H9 (cell line): ENCODE results near the gene KRTAP26-1. TPM values are rescaled to one million over a fixed set of nuclear protein-coding genes. Genes with fewer than 3 reads are reported as not detected.

Experiments
- DNase-seq: peaks from one replicate; pipeline ENCODE4 v3.0.0-alpha.2; 2017
- H2AFZ ChIP-seq: one replicate; pipeline ENCODE4 v1.6.1; 2013; ENCODE audit warnings: mild to moderate bottlenecking, low read length, control low read depth, moderate library complexity
- H2AK5ac ChIP-seq: 2 replicates; pipeline ENCODE4 v1.6.1; 2013; ENCODE audit warnings: low read length, control low read depth, mixed read lengths; ENCODE audit not compliant: insufficient read length
- H2BK120ac ChIP-seq: one replicate; pipeline ENCODE4 v1.6.1; 2013; ENCODE audit warnings: low read depth, mild to moderate bottlenecking, low read length, control low read depth, inconsistent platforms; ENCODE audit not compliant: poor library complexity, severe bottlenecking
- H2BK12ac ChIP-seq: 2 replicates; pipeline ENCODE4 v1.6.1; 2013; ENCODE audit warnings: low read length, control low read depth, mixed read lengths, low read depth; ENCODE audit not compliant: insufficient read length
- H2BK15ac ChIP-seq: 2 replicates; pipeline ENCODE4 v1.6.1; 2013; ENCODE audit warnings: low read depth, low read length, control low read depth
- H2BK20ac ChIP-seq: one replicate; pipeline ENCODE4 v1.6.1; 2013; ENCODE audit warnings: low read depth, mild to moderate bottlenecking, low read length, control low read depth, inconsistent platforms; ENCODE audit not compliant: poor library complexity, severe bottlenecking
- H2BK5ac ChIP-seq: 2 replicates; pipeline ENCODE4 v1.6.1; 2013; ENCODE audit warnings: low read length, control low read depth, mixed read lengths; ENCODE audit not compliant: insufficient read length
- H3K14ac ChIP-seq: 2 replicates; pipeline ENCODE4 v1.6.1; 2013; ENCODE audit warnings: low read length, control low read depth; ENCODE audit not compliant: insufficient read depth
- H3K18ac ChIP-seq: 2 replicates; pipeline ENCODE4 v1.6.1; 2013; ENCODE audit warnings: low read depth, mild to moderate bottlenecking, mixed read lengths, low read length, control low read depth; ENCODE audit not compliant: insufficient read length
- H3K23ac ChIP-seq: 2 replicates; pipeline ENCODE4 v1.6.1; 2013; ENCODE audit warnings: low read length, control low read depth, mixed read lengths, low read depth; ENCODE audit not compliant: insufficient read length
- H3K23me2 ChIP-seq: 2 replicates; pipeline ENCODE4 v1.6.1; 2013; ENCODE audit warnings: low read depth, mild to moderate bottlenecking, mixed read lengths, low read length, control low read depth; ENCODE audit not compliant: insufficient read length, poor library complexity, severe bottlenecking
- H3K27ac ChIP-seq: 2 replicates; pipeline ENCODE4 v1.5.1; 2013; ENCODE audit warnings: low read length, control low read depth, mixed read lengths, low read depth; ENCODE audit not compliant: insufficient read length
- H3K27me3 ChIP-seq: 2 replicates; pipeline ENCODE4 v1.6.1; 2013; ENCODE audit warnings: low read length, control low read depth, inconsistent platforms; ENCODE audit not compliant: insufficient read depth
- H3K4ac ChIP-seq: 2 replicates; pipeline ENCODE4 v1.6.1; 2013; ENCODE audit warnings: low read depth, mild to moderate bottlenecking, control low read depth, inconsistent platforms, low read length, moderate library complexity
- H3K4me1 ChIP-seq: 2 replicates; pipeline ENCODE4 v1.6.1; 2013; ENCODE audit warnings: low read length, control low read depth, inconsistent platforms; ENCODE audit not compliant: insufficient read depth
- H3K4me2 ChIP-seq: 2 replicates; pipeline ENCODE4 v1.6.1; 2013; ENCODE audit warnings: low read length, control low read depth, mixed read lengths; ENCODE audit not compliant: insufficient read length, insufficient read depth
- H3K56ac ChIP-seq: 2 replicates; pipeline ENCODE4 v1.6.1; 2013; ENCODE audit warnings: low read depth, mild to moderate bottlenecking, mixed read lengths, low read length, control low read depth; ENCODE audit not compliant: insufficient read length
- H3K79me1 ChIP-seq: 2 replicates; pipeline ENCODE4 v1.6.1; 2013; ENCODE audit warnings: low read depth, mild to moderate bottlenecking, moderate library complexity, low read length, control low read depth, inconsistent platforms; ENCODE audit not compliant: insufficient read depth, poor library complexity, severe bottlenecking
- H3K79me2 ChIP-seq: 2 replicates; pipeline ENCODE4 v1.6.1; 2013; ENCODE audit warnings: low read length, control low read depth, inconsistent platforms; ENCODE audit not compliant: insufficient read depth
- H3K9ac ChIP-seq: 2 replicates; pipeline ENCODE4 v1.6.1; 2013; ENCODE audit warnings: low read length, control low read depth, mixed read lengths; ENCODE audit not compliant: insufficient read length; ENCODE audit errors: extremely low read depth
- H3K9me3 ChIP-seq: one replicate; pipeline ENCODE4 v1.6.1; 2013; ENCODE audit warnings: low read depth, low read length, inconsistent platforms; ENCODE audit not compliant: control insufficient read depth
- H3T11ph ChIP-seq: one replicate; pipeline ENCODE4 v1.6.1; 2013; ENCODE audit warnings: mild to moderate bottlenecking, low read length, control low read depth, inconsistent platforms
- H4K20me1 ChIP-seq: one replicate; pipeline ENCODE4 v1.6.1; 2013; ENCODE audit not compliant: control insufficient read depth, insufficient read length, insufficient read depth
- H4K5ac ChIP-seq: 2 replicates; pipeline ENCODE4 v1.6.1; 2013; ENCODE audit warnings: low read depth, mild to moderate bottlenecking, mixed read lengths, low read length, control low read depth; ENCODE audit not compliant: insufficient read length
- H4K8ac ChIP-seq: replicated peaks from 2 replicates; pipeline ENCODE4 v1.6.1; 2013; ENCODE audit warnings: low read length, control low read depth, mixed read lengths, low read depth; ENCODE audit not compliant: insufficient read length
- H4K91ac ChIP-seq: 2 replicates; pipeline ENCODE4 v1.6.1; 2013; ENCODE audit warnings: low read depth, mild to moderate bottlenecking, moderate library complexity, mixed read lengths, low read length, control low read depth; ENCODE audit not compliant: insufficient read length
- H3K27ac Mint-ChIP-seq, 3 experiments: 2 replicates in 2 of 3; 3 replicates in 1 of 3; pipeline ENCODE4 v1.8.0; 2020 to 2021; ENCODE audit warnings: mixed read lengths in 3 of 3, mild to moderate bottlenecking in 1 of 3, moderate library complexity in 1 of 3
- H3K27me3 Mint-ChIP-seq: 2 replicates; pipeline ENCODE4 v1.8.0; 2021; ENCODE audit warnings: low read depth, mild to moderate bottlenecking, moderate library complexity, mixed read lengths
- H3K36me3 Mint-ChIP-seq, 3 experiments: 2 replicates in 2 of 3; 3 replicates in 1 of 3; pipeline ENCODE4 v1.8.0; 2020 to 2021; ENCODE audit warnings: low read depth in 3 of 3, mixed read lengths in 3 of 3; ENCODE audit not compliant: insufficient read depth in 1 of 3
- H3K4me1 Mint-ChIP-seq, 2 experiments: 2 replicates each; pipeline ENCODE4 v1.8.0; 2020; ENCODE audit warnings: mixed read lengths in 2 of 2
- H3K4me3 Mint-ChIP-seq, 2 experiments: 2 replicates in 1 of 2; 3 replicates in 1 of 2; pipeline ENCODE4 v1.8.0; 2020 to 2021; ENCODE audit warnings: mild to moderate bottlenecking in 2 of 2, mixed read lengths in 2 of 2, moderate library complexity in 1 of 2
- H3K9me3 Mint-ChIP-seq, 2 experiments: 2 replicates in 1 of 2; 3 replicates in 1 of 2; pipeline ENCODE4 v1.8.0; 2020; ENCODE audit warnings: mild to moderate bottlenecking in 2 of 2, mixed read lengths in 2 of 2, moderate library complexity in 1 of 2
- CTCF ChIP-seq: fragments of 200-600 bp; sonication (generic); conservative IDR thresholded peaks from 3 replicates; pipeline ENCODE4 v1.8.0; 2021; ENCODE audit warnings: antibody characterized with exemption, mild to moderate bottlenecking
- WGBS: extraction: QIAGEN DNeasy Blood & Tissue Kit; methylation state at CpG from one replicate; pipeline ENCODE4 v1.1.7; 2013; ENCODE audit warnings: missing lambda C conversion rate, low lambda C conversion rate, mixed read lengths; ENCODE audit not compliant: insufficient read length; ENCODE audit errors: extremely low coverage; 5-methylcytosine and 5-hydroxymethylcytosine counted together
- total RNA-seq: library from RNA; stranded (reverse); gene quantifications from 2 replicates; pipeline ENCODE4 v1.2.1, GENCODE V29; 2021

The KRTAP26-1 gene
- total RNA-seq, 1 experiment from 2014 or later: not detected

GRCh38 chr21:30351534-30351933 lies 31.4 kb upstream of the KRTAP26-1 start:
- WGBS: no CpG with 5 or more reads among the region's 1 CpG
- H2BK20ac ChIP-seq: no peak overlapping the region
- H3K27me3 Mint-ChIP-seq: no peaks in the 10 kb centered on the region
- H3K4me2 ChIP-seq: no peak overlapping the region
- H2AFZ ChIP-seq: no peak overlapping the region
- no peaks in the 10 kb centered on the region for H3K79me2 ChIP-seq
- H3K9me3 ChIP-seq: no peaks in the 10 kb centered on the region
- H3K4me1 Mint-ChIP-seq: peaks cover 13 to 29% of the 10 kb centered on the region in 2 experiments
- H3K36me3 Mint-ChIP-seq: no peaks in the 10 kb centered on the region
- H3K9me3 Mint-ChIP-seq: no peaks in the 10 kb centered on the region
- no peak overlapping the region for H3K14ac ChIP-seq
- H3K4ac ChIP-seq: no peak overlapping the region
- H3K27ac ChIP-seq: no peak overlapping the region
- no peaks in the 10 kb centered on the region for H3K23me2 ChIP-seq
- H3K18ac ChIP-seq: no peak overlapping the region
- no peak overlapping the region for H2AK5ac ChIP-seq
- H3K4me1 ChIP-seq: peaks cover 4% of the 10 kb centered on the region; the same call in 1 of the 2 replicates
- no peak overlapping the region for H2BK5ac ChIP-seq
- no peak overlapping the region for H3K27ac Mint-ChIP-seq
- H2BK120ac ChIP-seq: no peak overlapping the region
- no peak overlapping the region for H2BK12ac ChIP-seq
- no peak overlapping the region for H3K9ac ChIP-seq
- H3K79me1 ChIP-seq: no peaks in the 10 kb centered on the region
- DNase-seq: no peak
- no peak overlapping the region for H3K23ac ChIP-seq
- H3K27me3 ChIP-seq: no peaks in the 10 kb centered on the region
- H3T11ph ChIP-seq: no peak overlapping the region
- no peak overlapping the region for H2BK15ac ChIP-seq
- no peak overlapping the region for H4K91ac ChIP-seq
- H4K5ac ChIP-seq: no peak overlapping the region
- no peak overlapping the region for H3K4me3 Mint-ChIP-seq
- no peak overlapping the region for H4K8ac ChIP-seq
- H3K56ac ChIP-seq: no peak overlapping the region
- no peak for TF ChIP-seq CTCF
- H4K20me1 ChIP-seq: no peaks in the 10 kb centered on the region
